ENCODE results near the gene TAF4. TPM values are rescaled to one million over a fixed set of nuclear protein-coding genes. Genes with fewer than 3 reads are reported as not detected.
A peak's percentile ranks its signal among the peaks of the same experiment; 100 is the strongest.

TAF4 gene
- total RNA-seq, 1 experiment from 2014 or later: 64.3 TPM

DNA sequence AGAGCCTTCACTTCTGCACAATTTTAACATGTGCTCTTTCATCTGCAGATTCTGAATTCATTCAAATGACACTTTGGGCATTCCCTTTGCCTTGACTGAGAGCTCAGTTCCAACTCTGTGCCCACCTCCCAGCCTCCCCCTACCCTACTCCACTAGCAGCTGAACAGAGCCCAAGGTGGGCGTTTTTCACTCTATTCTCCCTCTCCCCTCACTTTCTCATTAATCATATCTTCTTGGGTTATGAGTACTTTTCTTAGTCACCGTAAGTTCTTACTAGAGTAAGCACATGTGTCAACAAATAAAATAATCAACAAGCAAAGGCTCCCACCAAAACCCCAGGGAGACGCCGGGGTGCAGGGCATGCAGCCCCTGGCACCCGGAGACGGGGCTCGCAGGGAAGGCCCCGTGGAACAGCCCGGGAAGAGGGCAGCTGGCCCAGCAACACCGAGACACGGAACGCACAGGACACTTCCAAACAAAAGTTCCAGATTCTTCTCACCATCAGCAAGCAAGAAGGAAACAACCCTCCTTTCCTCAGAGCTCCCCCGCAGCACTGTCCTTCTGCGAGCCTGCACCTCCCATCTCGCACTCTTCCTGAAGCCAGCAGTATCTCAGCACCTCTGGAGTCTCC is 34.1 kb downstream of the TAF4 start:
- H3K27me3 Mint-ChIP-seq (ENCODE audit: unreplicated experiment): no peaks in the 10 kb centered on the region
- CTCF ChIA-PET: no interaction called here
- BruUV-seq (replicated peaks): no TSS peak
- peak overlapping the region; percentile 66 for H3K27ac Mint-ChIP-seq (ENCODE audit: unreplicated experiment)
- DNase-seq: no peak
- TF ChIP-seq, protein P1, sequence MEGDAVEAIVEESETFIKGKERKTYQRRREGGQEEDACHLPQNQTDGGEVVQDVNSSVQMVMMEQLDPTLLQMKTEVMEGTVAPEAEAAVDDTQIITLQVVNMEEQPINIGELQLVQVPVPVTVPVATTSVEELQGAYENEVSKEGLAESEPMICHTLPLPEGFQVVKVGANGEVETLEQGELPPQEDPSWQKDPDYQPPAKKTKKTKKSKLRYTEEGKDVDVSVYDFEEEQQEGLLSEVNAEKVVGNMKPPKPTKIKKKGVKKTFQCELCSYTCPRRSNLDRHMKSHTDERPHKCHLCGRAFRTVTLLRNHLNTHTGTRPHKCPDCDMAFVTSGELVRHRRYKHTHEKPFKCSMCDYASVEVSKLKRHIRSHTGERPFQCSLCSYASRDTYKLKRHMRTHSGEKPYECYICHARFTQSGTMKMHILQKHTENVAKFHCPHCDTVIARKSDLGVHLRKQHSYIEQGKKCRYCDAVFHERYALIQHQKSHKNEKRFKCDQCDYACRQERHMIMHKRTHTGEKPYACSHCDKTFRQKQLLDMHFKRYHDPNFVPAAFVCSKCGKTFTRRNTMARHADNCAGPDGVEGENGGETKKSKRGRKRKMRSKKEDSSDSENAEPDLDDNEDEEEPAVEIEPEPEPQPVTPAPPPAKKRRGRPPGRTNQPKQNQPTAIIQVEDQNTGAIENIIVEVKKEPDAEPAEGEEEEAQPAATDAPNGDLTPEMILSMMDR (IDR thresholded peaks at IDR 0.05; ENCODE audit: unreplicated experiment): no peak
- intact Hi-C loops (cut with micrococcal nuclease; ENCODE audit: unreplicated experiment): no loop called here
- H3K36me3 Mint-ChIP-seq (ENCODE audit: insufficient read depth, unreplicated experiment): peaks cover 12% of the 10 kb centered on the region
- H3K4me1 Mint-ChIP-seq (ENCODE audit: low read depth, unreplicated experiment): peaks cover 68% of the 10 kb centered on the region
- H3K4me3 Mint-ChIP-seq (ENCODE audit: low read depth, unreplicated experiment): no peak overlapping the region
- H3K9me3 Mint-ChIP-seq (ENCODE audit: low read depth, unreplicated experiment): no peaks in the 10 kb centered on the region

GRCh38 chr20:62030834-62031434 is 34.7 kb downstream of the TAF4 start:
- Mint-ChIP-seq H3K36me3 (ENCODE audit: insufficient read depth, unreplicated experiment) (peaks cover 11% of the 10 kb centered on the region), H3K27me3 (ENCODE audit: unreplicated experiment) (no peaks in the 10 kb centered on the region), H3K4me3 (ENCODE audit: low read depth, unreplicated experiment) (no peak overlapping the region), H3K9me3 (ENCODE audit: low read depth, unreplicated experiment) (no peaks in the 10 kb centered on the region), H3K4me1 (ENCODE audit: low read depth, unreplicated experiment) (peaks cover 72% of the 10 kb centered on the region), H3K27ac (ENCODE audit: unreplicated experiment) (peak overlapping the region; percentile 66)
- intact Hi-C loops (cut with micrococcal nuclease; ENCODE audit: unreplicated experiment): no loop called here
- DNase-seq: peak; percentile 18
- no TSS peak for BruUV-seq (replicated peaks)
- TF ChIP-seq, protein P1 (IDR thresholded peaks at IDR 0.05; ENCODE audit: unreplicated experiment): no peak
- CTCF ChIA-PET: no interaction called here

GRCh38 chr20:62030357-62030756 is 35.3 kb downstream of the TAF4 start:
- TF ChIP-seq, protein P1 (IDR thresholded peaks at IDR 0.05; ENCODE audit: unreplicated experiment): no peak
- CTCF ChIA-PET: no interaction called here
- Mint-ChIP-seq H3K27ac (ENCODE audit: unreplicated experiment) (peak overlapping the region; percentile 66), H3K27me3 (ENCODE audit: unreplicated experiment) (no peaks in the 10 kb centered on the region), H3K4me3 (ENCODE audit: low read depth, unreplicated experiment) (no peak overlapping the region), H3K36me3 (ENCODE audit: insufficient read depth, unreplicated experiment) (peaks cover 11% of the 10 kb centered on the region), H3K9me3 (ENCODE audit: low read depth, unreplicated experiment) (no peaks in the 10 kb centered on the region), H3K4me1 (ENCODE audit: low read depth, unreplicated experiment) (peaks cover 78% of the 10 kb centered on the region)
- DNase-seq: no peak
- intact Hi-C loops (cut with micrococcal nuclease; ENCODE audit: unreplicated experiment): no loop called here
- BruUV-seq (replicated peaks): no TSS peak

- H3K4me1 Mint-ChIP-seq (ENCODE audit: low read depth, unreplicated experiment): peaks cover 81% of the 10 kb centered on the region
- H3K9me3 Mint-ChIP-seq (ENCODE audit: low read depth, unreplicated experiment): no peaks in the 10 kb centered on the region
- intact Hi-C loops (cut with micrococcal nuclease; ENCODE audit: unreplicated experiment): no loop called here
- no TSS peak for BruUV-seq (replicated peaks)
- H3K36me3 Mint-ChIP-seq (ENCODE audit: insufficient read depth, unreplicated experiment): peaks cover 11% of the 10 kb centered on the region
- no peak for DNase-seq
- CTCF ChIA-PET: interaction anchor here (0.6 kb wide), 1 partner anchor 62 kb away, joined by 3 read pairs; no protein-coding TSS in a partner anchor
- no peaks in the 10 kb centered on the region for H3K27me3 Mint-ChIP-seq (ENCODE audit: unreplicated experiment)
- TF ChIP-seq, protein P1 (IDR thresholded peaks at IDR 0.05; ENCODE audit: unreplicated experiment): no peak
- H3K27ac Mint-ChIP-seq (ENCODE audit: unreplicated experiment): no peak overlapping the region
- no peak overlapping the region for H3K4me3 Mint-ChIP-seq (ENCODE audit: low read depth, unreplicated experiment)
Observed at GRCh38 chr20:62029949-62030348, 35.7 kb downstream of the TAF4 start.
